BE2C (cell line): ENCODE measurements around the gene CDH20.
A peak's percentile ranks its signal among the peaks of the same experiment; 100 is the strongest.

Source experiments
- DNase-seq: peaks from one replicate; pipeline ENCODE4 v3.0.0-alpha.2; 2020
- H3K27me3 ChIP-seq: fragments of 250-450 bp; sonication (Bioruptor Pico); 2 replicates; pipeline ENCODE4 v1.5.1; 2020; ENCODE audit warnings: mild to moderate bottlenecking
- H3K36me3 ChIP-seq: fragments of 250-450 bp; sonication (Bioruptor Pico); 2 replicates; pipeline ENCODE4 v1.5.1; 2020; ENCODE audit warnings: mild to moderate bottlenecking
- H3K4me1 ChIP-seq: fragments of 250-450 bp; sonication (Bioruptor Pico); 2 replicates; pipeline ENCODE4 v1.5.1; 2020
- H3K4me3 ChIP-seq: 2 replicates; pipeline ENCODE4 v1.5.1; 2011; ENCODE audit warnings: low read depth, low read length
- H3K9me3 ChIP-seq: fragments of 250-450 bp; sonication (Bioruptor Pico); 2 replicates; pipeline ENCODE4 v1.5.1; 2020
- TF ChIP-seq, protein P1 (sequence below): IDR thresholded peaks from 2 replicates; pipeline ENCODE4 v1.5.1; 2012; ENCODE audit warnings: mild to moderate bottlenecking, low read depth, low read length

Gene CDH20

DNA sequence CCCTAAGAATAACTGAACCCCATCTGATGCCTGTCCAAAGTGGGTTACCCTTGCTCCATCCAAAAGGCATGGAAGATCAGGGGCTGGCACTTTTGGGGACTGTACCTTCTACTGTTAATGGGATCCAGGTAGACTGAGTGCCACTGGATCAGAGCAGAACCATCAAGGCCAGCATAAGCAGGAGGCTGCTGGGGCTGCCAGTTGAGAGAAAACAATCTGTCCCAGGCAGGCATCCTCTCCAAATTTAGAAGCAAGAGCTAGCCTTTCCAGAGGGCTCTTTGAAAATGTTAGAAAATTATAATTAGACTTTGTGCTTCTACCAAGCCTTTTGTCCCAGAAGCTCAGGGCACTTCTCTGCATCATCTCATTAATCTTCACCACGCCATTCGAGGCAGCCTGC, 245.6 kb downstream of the CDH20 start:
- Histone ChIP-seq H3K4me1 (no peaks in the 10 kb centered on the region), H3K9me3 (no peaks in the 10 kb centered on the region), H3K36me3 (no peaks in the 10 kb centered on the region), H3K4me3 (no peak overlapping the region), H3K27me3 (no peaks in the 10 kb centered on the region)
- DNase-seq, result no peak
- TF ChIP-seq, protein P1, sequence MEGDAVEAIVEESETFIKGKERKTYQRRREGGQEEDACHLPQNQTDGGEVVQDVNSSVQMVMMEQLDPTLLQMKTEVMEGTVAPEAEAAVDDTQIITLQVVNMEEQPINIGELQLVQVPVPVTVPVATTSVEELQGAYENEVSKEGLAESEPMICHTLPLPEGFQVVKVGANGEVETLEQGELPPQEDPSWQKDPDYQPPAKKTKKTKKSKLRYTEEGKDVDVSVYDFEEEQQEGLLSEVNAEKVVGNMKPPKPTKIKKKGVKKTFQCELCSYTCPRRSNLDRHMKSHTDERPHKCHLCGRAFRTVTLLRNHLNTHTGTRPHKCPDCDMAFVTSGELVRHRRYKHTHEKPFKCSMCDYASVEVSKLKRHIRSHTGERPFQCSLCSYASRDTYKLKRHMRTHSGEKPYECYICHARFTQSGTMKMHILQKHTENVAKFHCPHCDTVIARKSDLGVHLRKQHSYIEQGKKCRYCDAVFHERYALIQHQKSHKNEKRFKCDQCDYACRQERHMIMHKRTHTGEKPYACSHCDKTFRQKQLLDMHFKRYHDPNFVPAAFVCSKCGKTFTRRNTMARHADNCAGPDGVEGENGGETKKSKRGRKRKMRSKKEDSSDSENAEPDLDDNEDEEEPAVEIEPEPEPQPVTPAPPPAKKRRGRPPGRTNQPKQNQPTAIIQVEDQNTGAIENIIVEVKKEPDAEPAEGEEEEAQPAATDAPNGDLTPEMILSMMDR, result no peak

DNA sequence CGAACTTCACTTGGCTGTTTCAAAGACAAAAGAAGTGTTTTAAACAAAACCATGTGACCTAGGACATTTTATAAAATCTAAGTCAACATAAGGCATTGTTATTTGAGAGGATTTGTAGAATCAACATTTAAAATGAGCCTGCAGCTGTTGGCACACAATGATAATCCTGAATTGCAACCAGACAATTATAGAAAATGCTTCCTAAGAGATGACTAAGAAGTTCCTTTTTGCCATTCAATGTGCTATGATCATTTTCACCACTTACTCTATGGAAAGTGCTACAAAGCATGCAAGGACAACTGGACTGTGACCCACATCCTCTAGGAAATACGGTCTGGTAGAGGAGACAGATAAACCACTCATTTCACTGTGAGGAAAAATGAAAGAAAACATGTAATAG, 246.4 kb downstream of the CDH20 start:
- Histone ChIP-seq H3K9me3 (no peaks in the 10 kb centered on the region), H3K4me3 (no peak overlapping the region), H3K4me1 (no peaks in the 10 kb centered on the region), H3K27me3 (no peaks in the 10 kb centered on the region), H3K36me3 (no peaks in the 10 kb centered on the region)
- no peak for DNase-seq
- TF ChIP-seq, protein P1, result no peak

DNA sequence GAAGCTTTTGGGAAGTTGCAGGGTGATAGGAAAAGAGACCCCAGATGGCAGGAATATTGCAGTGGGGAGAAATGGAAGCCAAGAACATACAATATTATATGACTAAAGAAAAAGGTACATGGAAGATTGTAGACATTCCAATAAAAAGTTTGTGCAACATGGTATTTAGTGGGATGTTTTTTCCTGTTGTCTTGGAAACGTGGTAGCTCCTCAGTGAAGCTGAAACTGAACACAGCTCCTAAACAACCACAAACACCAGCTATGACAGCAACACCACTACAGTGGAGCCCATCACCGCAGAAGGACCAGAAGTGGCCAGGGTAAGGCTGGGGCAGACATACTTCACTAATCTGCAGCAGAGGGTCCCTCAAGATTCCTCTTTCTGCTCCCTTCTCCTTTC, 246.8 kb downstream of the CDH20 start:
- H3K36me3 ChIP-seq, result no peaks in the 10 kb centered on the region
- no peaks in the 10 kb centered on the region for H3K27me3 ChIP-seq
- no peaks in the 10 kb centered on the region for H3K9me3 ChIP-seq
- H3K4me1 ChIP-seq, result no peaks in the 10 kb centered on the region
- TF ChIP-seq, protein P1, result no peak
- no peak overlapping the region for H3K4me3 ChIP-seq
- DNase-seq, result no peak

DNA sequence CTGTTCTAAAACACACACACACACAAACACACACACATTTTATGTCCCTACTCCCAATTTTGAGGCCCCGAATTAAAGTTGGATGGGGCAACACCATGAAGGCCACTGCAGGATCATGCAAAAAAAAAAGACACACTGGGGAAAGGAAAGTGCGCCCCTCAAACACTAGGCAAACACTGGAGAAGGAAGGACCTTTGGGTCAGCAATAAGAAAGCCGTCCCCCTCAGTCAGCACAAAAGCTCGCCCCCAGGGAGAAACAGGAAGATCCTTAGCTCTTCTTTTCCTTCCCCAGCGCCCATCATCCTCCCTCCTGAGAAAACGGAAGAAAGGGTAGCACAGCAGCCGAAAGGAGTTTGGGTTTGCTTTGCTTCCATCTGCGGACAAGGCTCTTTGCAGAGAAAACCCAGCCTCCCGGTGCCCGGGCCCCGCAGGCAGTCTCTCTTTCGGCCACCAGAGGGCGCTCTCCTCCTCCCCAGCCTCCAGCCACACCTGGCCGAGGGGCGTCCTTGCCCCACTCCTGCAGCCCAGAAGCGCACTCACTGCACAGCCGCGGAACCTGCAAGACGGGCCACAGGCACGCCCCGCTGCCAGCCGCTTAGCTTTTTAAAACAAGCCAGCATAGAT, 248.5 kb downstream of the CDH20 start:
- TF ChIP-seq, protein P1, result peak; percentile 74
- DNase-seq, result peak; percentile 56

DNA sequence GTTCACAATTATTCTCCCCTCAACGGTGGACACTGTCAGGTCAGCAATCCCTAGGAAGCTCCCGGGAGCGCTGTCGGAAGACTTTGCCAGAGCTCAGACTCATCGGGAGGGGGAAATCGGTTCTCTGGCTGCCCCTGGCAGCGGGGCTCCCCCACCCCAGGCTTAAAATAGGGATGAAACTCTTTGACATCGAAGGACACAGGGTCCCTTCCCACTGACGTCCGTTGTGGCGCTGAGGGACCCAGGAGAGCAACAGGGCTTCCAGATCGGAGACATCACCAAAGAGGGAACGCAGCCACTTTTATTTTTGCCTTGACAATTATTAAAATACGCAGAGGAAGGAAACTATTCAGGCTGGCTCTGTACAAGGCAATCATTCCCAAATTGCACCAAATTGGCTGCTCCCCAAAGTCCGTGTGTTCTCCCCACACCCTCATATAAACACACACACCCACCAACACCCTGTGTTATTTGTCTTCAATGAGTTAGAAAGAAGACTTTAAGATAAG, 249.0 kb downstream of the CDH20 start:
- TF ChIP-seq, protein P1, result no peak
- no peaks in the 10 kb centered on the region for H3K27me3 ChIP-seq
- H3K4me3 ChIP-seq, result no peak overlapping the region
- no peaks in the 10 kb centered on the region for H3K9me3 ChIP-seq
- no peaks in the 10 kb centered on the region for H3K36me3 ChIP-seq
- DNase-seq, result no peak
- H3K4me1 ChIP-seq, result no peaks in the 10 kb centered on the region

More for the DNA sequence above, 248.5 kb downstream of the CDH20 start:
- Histone ChIP-seq H3K4me3 (no peak overlapping the region), H3K27me3 (no peaks in the 10 kb centered on the region), H3K4me1 (no peaks in the 10 kb centered on the region), H3K36me3 (no peaks in the 10 kb centered on the region), H3K9me3 (no peaks in the 10 kb centered on the region)

DNA sequence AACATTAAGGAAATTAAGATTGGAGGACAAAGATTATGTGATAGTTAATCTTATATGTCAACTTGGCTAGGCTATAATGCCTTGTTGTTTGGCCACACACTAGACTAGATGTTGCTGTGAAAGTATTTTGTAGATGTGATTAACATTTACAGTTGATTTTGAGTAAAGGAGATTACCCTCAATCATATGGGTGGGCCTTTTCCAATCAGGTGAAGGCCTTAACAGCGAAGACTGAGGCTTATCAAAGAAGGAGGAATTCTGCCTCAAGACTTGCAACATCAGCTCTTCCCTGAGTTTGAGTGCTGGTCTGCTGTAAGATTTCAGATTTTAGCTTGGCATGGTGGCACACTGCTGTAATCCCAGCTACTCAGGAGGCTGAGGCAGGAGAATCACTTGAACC, 250.3 kb downstream of the CDH20 start:
- TF ChIP-seq, protein P1, result no peak
- no peak overlapping the region for H3K4me3 ChIP-seq
- no peaks in the 10 kb centered on the region for H3K27me3 ChIP-seq
- no peaks in the 10 kb centered on the region for H3K36me3 ChIP-seq
- no peak for DNase-seq
- no peaks in the 10 kb centered on the region for H3K4me1 ChIP-seq
- H3K9me3 ChIP-seq, result no peaks in the 10 kb centered on the region
